Uterus (tissue), 2 donors: ENCODE results near the gene CCDC170.

Source experiments
- CTCF ChIP-seq, 4 experiments: fragments of 200-600 bp in 2 of 4; fragments of 450-650 bp in 2 of 4; sonication (generic) in 2 of 4; IDR thresholded peaks; one replicate each; pipeline ENCODE4 v1.5.1; 2016 to 2019; ENCODE audit warnings: antibody characterized with exemption in 4 of 4, mild to moderate bottlenecking in 2 of 4, moderate library complexity in 1 of 4
- POLR2A ChIP-seq, 2 donors: fragments of 450-650 bp; IDR thresholded peaks; one replicate each; pipeline ENCODE4 v1.6.1; 2016; ENCODE audit warnings: antibody characterized with exemption in 2 of 2, mild to moderate bottlenecking in 1 of 2, moderate library complexity in 1 of 2

- no peak for TF ChIP-seq CTCF (IDR thresholded peaks at IDR 0.05)
- no peak for TF ChIP-seq POLR2A (IDR thresholded peaks at IDR 0.05)
These were observed 15.2 kb downstream of the CCDC170 start for GRCh38 chr6:151509048-151509447.
